Measurements from ENCODE around the gene NUDT4. TPM values are rescaled to one million over a fixed set of nuclear protein-coding genes. Genes with fewer than 3 reads are reported as not detected.

The NUDT4 gene
- total RNA-seq, 4 donors from 2014 or later = 54.4 to 84.3 (median 69.9) TPM

DNA sequence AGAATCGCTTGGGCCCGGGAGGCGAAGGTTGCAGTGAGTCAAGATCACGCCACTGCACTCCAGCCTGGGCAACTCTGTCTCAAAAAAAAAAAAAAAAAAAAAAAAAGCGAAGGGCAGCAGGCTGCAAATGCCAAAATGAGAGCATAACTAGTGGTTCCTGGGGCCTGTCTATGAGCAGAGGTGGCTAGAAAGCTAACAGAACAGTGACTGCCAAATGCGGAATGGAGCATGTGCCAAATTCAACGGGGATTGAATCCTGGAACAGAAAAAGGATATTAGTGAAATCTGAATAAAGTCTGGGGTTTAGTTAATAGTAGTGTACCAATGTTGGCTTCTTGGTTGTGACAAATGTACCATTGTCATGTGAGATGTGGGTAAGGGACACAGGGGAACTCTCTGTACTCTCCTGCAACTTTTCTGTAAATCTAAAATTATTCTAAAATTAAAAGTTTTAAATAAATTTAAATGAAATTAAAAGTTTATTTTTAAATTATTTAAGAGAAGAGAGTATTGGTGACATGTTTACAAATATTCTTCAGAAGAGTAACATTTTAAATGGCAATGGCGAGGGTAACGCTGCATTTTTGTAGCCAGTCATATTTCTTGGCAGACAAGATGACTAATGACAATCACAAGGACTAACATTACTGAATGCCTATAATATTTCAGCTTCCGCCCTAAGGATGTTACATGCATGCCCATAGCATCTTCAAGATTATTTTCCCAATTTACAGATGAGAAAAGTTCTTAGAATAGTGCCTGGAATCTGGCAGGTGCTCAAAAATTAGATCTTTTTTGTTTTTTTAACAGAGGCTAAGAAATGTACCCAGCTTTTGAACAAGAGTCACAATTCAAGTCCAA is 28.9 kb upstream of the NUDT4 start:
- no peaks in the 10 kb centered on the region for H3K27me3 ChIP-seq
- no peak overlapping the region for H3K4me3 ChIP-seq
- H3K4me1 ChIP-seq = no peaks in the 10 kb centered on the region
- no peaks in the 10 kb centered on the region for H3K36me3 ChIP-seq
- no peaks in the 10 kb centered on the region for H3K9me3 ChIP-seq
- no peak for DNase-seq (ENCODE audit: low spot score in 2 of 2)
- no peak overlapping the region for H3K27ac ChIP-seq
- 80 to 81% methylated on average over 10 of the region's 10 CpGs for WGBS, 2 donors
- TF ChIP-seq, protein P1, sequence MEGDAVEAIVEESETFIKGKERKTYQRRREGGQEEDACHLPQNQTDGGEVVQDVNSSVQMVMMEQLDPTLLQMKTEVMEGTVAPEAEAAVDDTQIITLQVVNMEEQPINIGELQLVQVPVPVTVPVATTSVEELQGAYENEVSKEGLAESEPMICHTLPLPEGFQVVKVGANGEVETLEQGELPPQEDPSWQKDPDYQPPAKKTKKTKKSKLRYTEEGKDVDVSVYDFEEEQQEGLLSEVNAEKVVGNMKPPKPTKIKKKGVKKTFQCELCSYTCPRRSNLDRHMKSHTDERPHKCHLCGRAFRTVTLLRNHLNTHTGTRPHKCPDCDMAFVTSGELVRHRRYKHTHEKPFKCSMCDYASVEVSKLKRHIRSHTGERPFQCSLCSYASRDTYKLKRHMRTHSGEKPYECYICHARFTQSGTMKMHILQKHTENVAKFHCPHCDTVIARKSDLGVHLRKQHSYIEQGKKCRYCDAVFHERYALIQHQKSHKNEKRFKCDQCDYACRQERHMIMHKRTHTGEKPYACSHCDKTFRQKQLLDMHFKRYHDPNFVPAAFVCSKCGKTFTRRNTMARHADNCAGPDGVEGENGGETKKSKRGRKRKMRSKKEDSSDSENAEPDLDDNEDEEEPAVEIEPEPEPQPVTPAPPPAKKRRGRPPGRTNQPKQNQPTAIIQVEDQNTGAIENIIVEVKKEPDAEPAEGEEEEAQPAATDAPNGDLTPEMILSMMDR (IDR thresholded peaks at IDR 0.05) = no peak
- no peak for TF ChIP-seq EP300 (IDR thresholded peaks at IDR 0.05)
- no peak for TF ChIP-seq POLR2A (IDR thresholded peaks at IDR 0.05)

DNA sequence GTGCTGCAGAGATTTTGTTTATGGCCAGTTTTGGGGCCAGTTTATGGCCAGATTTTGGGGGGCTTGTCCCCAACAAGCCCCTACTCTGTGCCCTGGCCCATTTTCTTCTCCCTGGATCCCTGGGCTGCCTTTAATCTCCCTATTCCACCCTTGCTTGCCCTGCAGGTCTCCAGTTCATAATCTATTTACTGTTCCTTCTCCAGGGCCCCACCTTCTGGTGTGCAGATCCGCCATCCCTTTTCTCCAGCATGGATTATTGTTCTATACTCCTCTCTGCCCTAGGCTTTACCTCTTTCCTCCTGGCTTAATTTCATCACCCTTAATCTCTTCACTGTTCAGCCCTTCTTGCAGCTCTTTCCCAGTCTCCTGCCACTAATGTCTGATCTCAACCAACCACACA is 26.0 kb upstream of the NUDT4 start:
- H3K27ac ChIP-seq = no peak overlapping the region
- no peak overlapping the region for H3K4me3 ChIP-seq
- H3K9me3 ChIP-seq = no peaks in the 10 kb centered on the region
- WGBS, 2 donors = 92 to 100% methylated on average over 1 of the region's 1 CpG
- TF ChIP-seq EP300 (IDR thresholded peaks at IDR 0.05) (no peak), POLR2A (IDR thresholded peaks at IDR 0.05) (no peak)
- TF ChIP-seq, protein P1 (IDR thresholded peaks at IDR 0.05) = no peak
- no peaks in the 10 kb centered on the region for H3K27me3 ChIP-seq
- no peak for DNase-seq (ENCODE audit: low spot score in 2 of 2)
- H3K36me3 ChIP-seq = no peaks in the 10 kb centered on the region
- no peaks in the 10 kb centered on the region for H3K4me1 ChIP-seq

DNA sequence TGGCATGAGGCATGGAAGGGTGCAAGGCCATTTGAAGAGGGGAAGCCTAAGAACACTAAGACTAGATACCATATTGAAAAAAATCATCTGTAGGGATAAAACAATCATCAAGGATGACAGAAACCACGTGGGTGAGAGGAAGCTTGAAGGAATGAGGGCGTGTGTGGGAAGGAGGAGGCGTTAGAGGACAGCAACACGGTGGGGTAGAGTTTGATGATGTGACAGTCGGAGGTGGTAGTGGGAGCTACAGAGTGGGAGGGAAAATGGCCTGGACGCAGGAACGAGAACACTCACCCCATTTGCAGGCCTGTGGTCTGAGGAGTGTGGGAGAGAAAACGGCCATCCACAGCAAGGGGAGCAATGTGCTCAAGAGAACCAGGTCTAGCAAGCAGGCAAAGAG is 25.4 kb upstream of the NUDT4 start:
- WGBS, 2 donors = 75 to 80% methylated on average over 8 of the region's 8 CpGs
- H3K4me1 ChIP-seq = no peaks in the 10 kb centered on the region
- no peaks in the 10 kb centered on the region for H3K9me3 ChIP-seq
- no peaks in the 10 kb centered on the region for H3K27me3 ChIP-seq
- no peak for TF ChIP-seq EP300 (IDR thresholded peaks at IDR 0.05)
- no peak for TF ChIP-seq POLR2A (IDR thresholded peaks at IDR 0.05)
- TF ChIP-seq, protein P1 (IDR thresholded peaks at IDR 0.05) = no peak
- no peaks in the 10 kb centered on the region for H3K36me3 ChIP-seq
- DNase-seq (ENCODE audit: low spot score in 2 of 2) = no peak
- H3K4me3 ChIP-seq = no peak overlapping the region
- no peak overlapping the region for H3K27ac ChIP-seq

DNA sequence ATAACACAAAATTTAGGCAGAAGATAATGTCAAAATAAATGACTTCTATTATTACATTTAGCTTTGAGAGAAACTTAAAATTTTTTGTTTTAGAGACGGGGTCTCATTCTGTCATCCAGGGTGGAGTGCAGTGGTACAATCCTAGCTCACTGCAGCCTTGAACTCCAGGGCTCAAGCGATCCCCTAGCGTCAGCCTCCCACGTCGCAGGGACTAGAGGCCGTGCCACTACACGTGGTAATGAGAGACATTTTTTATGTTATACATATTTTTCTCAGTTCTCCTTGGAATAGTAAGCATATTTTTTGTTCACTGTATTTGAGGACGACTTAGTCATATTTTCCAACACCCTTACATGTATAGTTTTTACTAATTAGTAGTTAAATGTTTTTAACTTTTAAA is 21.5 kb upstream of the NUDT4 start:
- Histone ChIP-seq H3K27ac (no peak overlapping the region), H3K4me3 (no peak overlapping the region), H3K36me3 (no peaks in the 10 kb centered on the region), H3K4me1 (no peaks in the 10 kb centered on the region), H3K9me3 (no peaks in the 10 kb centered on the region), H3K27me3 (no peaks in the 10 kb centered on the region)
- no peak for DNase-seq (ENCODE audit: low spot score in 2 of 2)
- 50 to 57% methylated on average over 8 of the region's 8 CpGs for WGBS, 2 donors
- TF ChIP-seq, protein P1 (IDR thresholded peaks at IDR 0.05) = no peak
- TF ChIP-seq POLR2A (IDR thresholded peaks at IDR 0.05) (no peak), EP300 (IDR thresholded peaks at IDR 0.05) (no peak)

DNA sequence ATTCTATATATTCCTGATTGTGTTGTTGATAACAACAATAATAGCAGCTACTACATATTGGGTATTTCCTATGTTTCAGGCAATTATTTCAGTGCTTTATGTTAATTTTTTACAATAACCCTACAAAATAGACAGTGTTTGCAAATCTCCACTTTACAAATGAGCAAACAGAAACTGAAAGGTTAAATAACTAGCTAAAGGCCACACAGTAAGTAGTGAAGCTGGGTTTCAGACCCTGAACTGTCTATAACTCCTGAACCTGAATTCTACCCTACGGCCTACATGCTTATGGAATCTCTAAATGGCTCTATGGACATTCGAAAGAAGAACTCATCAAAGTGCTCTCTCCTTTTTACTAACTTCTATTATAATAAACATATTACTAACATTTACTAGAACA is 19.7 kb upstream of the NUDT4 start:
- no peaks in the 10 kb centered on the region for H3K27me3 ChIP-seq
- WGBS, 2 donors = 89 to 97% methylated on average over 2 of the region's 2 CpGs
- no peak overlapping the region for H3K4me3 ChIP-seq
- TF ChIP-seq POLR2A (IDR thresholded peaks at IDR 0.05) = no peak
- TF ChIP-seq, protein P1 (IDR thresholded peaks at IDR 0.05) = no peak
- no peak for TF ChIP-seq EP300 (IDR thresholded peaks at IDR 0.05)
- H3K9me3 ChIP-seq = no peaks in the 10 kb centered on the region
- H3K4me1 ChIP-seq = no peaks in the 10 kb centered on the region
- H3K36me3 ChIP-seq = no peaks in the 10 kb centered on the region
- DNase-seq (ENCODE audit: low spot score in 2 of 2) = no peak
- no peak overlapping the region for H3K27ac ChIP-seq

Measured in tibial nerve (tissue), 4 donors.